Omental fat pad (tissue), 4 donors: Measurements from ENCODE around the gene ARHGEF38. TPM values are rescaled to one million over a fixed set of nuclear protein-coding genes. Genes with fewer than 3 reads are reported as not detected.

Experiments
- ATAC-seq: fragments of 150-250 bp; one replicate; pipeline ENCODE4 v1.9.1; 2016; ENCODE audit warnings: mild to moderate bottlenecking, moderate library complexity; ENCODE audit not compliant: low FRiP score
- DNase-seq: peaks from one replicate; pipeline ENCODE4 v3.0.0-alpha.2; 2019; ENCODE audit warnings: low spot score
- total RNA-seq, 4 donors: library from RNA; depleted of rRNA; stranded (reverse); fragments of >200 nt; gene quantifications; one replicate each; pipeline ENCODE4 v1.1.0, GENCODE V29; 2016
- TF ChIP-seq, protein P1 (sequence below), 3 donors: fragments of 450-650 bp; IDR thresholded peaks; one replicate each; pipeline ENCODE4 v1.5.1; 2016 to 2017; ENCODE audit warnings: antibody characterized with exemption in 3 of 3, mild to moderate bottlenecking in 3 of 3, moderate library complexity in 2 of 3

The ARHGEF38 gene
- total RNA-seq, 4 donors from 2014 or later = not detected

DNA sequence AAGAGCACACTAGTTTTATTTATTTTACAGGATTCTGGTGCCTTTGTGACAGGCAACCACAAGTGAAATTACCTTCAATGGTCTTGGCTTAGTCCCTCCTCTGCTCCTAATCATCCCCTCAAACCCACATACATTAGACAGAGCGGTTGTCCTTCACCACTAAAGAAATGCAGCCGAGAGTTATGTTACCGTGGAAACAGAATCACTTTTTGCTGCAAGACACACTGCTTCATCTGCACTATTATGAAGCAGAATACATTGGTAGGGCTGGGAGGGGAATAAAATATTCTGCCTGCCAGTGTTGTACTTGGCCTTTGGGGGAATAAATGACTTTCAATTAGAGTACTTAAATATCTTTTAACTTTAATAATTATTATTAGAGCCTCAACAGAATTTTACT is 75.2 kb downstream of the ARHGEF38 start:
- no peak for ATAC-seq
- DNase-seq = no peak
- TF ChIP-seq, protein P1, sequence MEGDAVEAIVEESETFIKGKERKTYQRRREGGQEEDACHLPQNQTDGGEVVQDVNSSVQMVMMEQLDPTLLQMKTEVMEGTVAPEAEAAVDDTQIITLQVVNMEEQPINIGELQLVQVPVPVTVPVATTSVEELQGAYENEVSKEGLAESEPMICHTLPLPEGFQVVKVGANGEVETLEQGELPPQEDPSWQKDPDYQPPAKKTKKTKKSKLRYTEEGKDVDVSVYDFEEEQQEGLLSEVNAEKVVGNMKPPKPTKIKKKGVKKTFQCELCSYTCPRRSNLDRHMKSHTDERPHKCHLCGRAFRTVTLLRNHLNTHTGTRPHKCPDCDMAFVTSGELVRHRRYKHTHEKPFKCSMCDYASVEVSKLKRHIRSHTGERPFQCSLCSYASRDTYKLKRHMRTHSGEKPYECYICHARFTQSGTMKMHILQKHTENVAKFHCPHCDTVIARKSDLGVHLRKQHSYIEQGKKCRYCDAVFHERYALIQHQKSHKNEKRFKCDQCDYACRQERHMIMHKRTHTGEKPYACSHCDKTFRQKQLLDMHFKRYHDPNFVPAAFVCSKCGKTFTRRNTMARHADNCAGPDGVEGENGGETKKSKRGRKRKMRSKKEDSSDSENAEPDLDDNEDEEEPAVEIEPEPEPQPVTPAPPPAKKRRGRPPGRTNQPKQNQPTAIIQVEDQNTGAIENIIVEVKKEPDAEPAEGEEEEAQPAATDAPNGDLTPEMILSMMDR (IDR thresholded peaks at IDR 0.05) = no peak

DNA sequence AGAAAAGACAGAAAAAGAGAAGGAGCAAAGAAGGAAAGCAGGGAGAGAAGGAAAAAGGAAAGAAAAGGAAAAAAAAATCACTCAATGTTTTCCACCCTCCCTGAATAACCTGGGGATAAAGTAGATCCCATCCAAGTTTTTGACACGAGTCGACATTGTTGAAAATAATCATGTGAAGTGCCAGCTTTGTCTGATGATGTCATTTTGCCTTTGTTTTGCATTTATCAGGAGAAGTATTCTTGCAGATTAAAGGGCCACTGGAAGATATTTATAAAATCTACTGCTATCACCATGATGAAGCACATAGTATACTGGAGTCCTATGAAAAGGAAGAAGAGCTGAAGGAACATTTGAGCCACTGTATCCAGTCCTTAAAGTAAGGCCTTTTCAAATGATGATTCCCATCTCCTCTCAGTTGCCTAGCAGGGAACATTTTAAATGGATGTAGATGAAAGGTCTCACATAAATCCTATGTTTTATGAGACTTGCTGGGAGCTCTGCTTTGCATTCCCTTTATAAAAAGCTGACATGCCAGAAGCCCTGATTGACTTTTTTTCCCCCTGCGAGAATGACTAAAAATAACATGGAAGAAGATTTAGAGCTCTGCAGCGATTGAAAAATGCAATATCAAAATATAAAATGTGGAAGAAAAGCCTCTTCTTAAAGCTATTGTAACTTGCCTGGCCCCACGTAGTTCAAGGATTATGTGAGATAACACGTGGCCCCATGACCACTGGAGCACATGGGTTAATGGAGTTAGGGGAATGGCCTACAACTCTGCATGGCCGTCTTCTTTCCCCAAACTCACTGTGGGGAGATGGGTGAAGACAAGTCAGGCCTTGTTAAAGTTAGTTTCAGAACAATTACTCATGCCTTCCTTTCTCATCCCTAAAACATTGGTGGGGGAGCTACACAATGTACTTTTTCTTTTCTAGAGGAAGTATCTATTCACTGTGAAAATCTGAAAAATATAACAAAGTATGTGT is 78.5 kb downstream of the ARHGEF38 start:
- DNase-seq = no peak
- TF ChIP-seq, protein P1 (IDR thresholded peaks at IDR 0.05) = no peak
- no peak for ATAC-seq

DNA sequence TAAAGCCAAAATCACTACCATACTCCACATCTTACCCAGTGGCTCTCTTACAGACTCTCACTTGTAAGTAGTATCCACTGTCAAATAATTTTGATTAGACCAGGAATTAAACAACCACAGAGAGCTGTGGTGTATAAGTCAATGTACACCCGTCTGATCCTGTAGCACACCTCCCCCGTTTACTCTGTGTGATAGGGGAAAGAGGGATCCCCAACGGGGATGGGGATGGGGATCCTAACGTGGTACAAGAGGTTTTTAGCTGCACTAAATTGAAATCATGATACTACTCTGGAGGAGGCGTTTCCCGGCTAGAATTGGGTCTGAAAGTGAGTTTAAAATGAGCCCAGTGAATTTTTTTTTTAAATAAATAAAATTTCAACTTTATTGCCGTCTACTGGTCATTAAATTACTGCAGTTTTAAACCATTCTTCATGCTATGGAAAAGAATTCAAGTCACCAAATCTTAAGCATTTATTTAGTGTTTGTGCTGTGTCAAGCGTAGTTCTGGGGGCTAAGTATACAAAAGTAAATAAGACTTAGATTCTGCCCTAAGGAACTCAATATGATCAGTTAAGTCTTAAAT is 79.5 kb downstream of the ARHGEF38 start:
- ATAC-seq (no peak), DNase-seq (no peak)
- TF ChIP-seq, protein P1 (IDR thresholded peaks at IDR 0.05) = no peak

DNA sequence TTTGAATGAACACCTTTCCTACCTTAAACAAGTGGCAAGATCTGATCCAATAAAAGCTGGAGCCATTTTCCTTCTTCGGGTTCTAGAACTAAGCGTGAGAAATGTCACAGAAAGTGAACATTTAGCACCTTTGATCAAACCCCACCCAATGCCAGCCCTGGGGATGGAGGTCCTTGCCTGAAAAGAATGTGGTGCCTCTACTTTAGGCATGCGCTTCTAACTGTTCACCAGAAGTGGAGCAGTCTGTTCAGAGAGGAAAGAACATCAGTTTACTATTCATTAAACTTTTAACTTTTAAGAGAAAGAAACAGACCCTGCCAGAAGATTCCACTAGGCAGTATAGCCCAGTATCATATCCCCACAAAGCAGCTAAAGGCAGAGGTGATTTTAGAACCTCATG is 80.2 kb downstream of the ARHGEF38 start:
- ATAC-seq (no peak), DNase-seq (no peak)
- TF ChIP-seq, protein P1 (IDR thresholded peaks at IDR 0.05) = no peak

DNA sequence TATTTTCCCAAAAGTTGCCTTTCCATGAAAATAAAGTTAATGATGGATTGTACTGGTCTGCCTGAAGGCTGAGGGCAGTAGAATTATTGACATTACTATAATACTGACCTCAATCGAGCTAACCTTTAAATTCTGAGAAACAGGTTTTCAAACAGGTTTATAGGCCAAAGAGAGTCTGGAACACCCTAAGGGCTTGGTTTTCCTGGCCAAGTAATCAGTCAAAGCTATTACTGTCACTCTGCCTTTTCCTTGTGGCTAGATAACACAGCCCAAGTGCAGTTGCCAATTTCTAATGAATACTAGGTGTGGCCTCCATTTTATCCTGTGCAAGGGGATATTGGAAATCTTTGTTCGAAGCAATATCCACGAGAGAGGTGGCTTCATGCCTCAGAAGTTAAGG is 80.8 kb downstream of the ARHGEF38 start:
- DNase-seq = no peak
- no peak for ATAC-seq
- TF ChIP-seq, protein P1 (IDR thresholded peaks at IDR 0.05) = no peak

DNA sequence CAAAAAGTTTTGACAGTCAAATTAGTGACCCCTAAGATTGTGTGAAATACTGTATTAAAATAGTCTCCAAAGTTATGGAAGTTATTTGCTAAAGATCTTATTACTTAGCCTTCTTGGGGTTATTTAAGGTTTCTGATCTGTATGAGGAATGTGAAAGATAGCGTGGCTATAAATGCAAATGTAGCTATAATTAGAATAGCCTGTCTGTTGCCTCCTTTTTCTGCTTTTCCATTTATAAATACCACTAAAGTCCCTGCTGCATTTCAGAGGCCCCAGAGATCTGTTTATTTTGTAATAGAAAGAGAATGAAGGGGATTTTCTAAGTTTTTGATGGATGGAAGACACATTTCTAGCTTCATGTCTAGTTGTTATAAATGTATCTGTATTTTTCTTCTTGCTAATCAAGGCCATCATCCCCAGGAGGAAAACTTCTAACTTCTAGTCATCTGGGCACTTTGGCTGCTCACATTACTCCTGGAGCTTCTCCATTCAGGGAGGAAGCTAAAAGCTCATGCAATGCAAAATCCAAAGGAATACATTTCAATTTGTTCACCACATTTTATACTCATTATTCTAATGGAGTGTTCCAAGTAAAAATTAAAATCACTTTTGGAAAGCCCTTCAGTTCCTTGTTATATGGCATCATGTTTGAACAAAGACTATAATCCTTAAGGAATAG is 82.1 kb downstream of the ARHGEF38 start:
- TF ChIP-seq, protein P1 (IDR thresholded peaks at IDR 0.05) = no peak
- ATAC-seq = no peak
- DNase-seq = no peak
